ENCODE measurements around the gene STARD5.

The STARD5 gene

DNA sequence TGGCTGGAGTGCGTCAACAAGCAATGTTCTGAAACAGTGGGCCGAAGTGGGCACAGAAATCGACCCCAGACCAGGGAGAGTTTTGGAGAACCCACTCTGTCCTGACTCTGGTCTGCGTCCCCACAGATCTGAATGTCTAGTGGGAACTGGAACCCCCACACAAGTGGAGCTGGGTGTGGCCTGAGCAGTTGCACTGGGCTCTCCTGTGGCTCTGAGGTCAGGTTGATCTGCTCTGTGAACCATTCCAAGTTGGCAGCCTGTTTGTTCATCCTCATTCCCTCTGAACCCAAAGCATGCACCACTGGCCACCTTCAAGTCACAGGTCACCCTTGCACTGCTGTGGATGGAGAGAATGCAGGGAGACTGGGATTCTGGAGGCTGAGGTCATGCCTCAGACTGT, 60.5 kb downstream of the STARD5 start:
- in situ Hi-C loops (cut with HindIII; ENCODE audit: low sequenced_read_pairs) = loop anchor here (10.0 kb wide), 1 partner anchor 89 kb away; no protein-coding TSS in a partner anchor
- DNase-seq (ENCODE audit: low read depth) = no peak
- no peak overlapping the region for H3K4me3 ChIP-seq (ENCODE audit: low read depth, low read length)
- TF ChIP-seq, protein P1, sequence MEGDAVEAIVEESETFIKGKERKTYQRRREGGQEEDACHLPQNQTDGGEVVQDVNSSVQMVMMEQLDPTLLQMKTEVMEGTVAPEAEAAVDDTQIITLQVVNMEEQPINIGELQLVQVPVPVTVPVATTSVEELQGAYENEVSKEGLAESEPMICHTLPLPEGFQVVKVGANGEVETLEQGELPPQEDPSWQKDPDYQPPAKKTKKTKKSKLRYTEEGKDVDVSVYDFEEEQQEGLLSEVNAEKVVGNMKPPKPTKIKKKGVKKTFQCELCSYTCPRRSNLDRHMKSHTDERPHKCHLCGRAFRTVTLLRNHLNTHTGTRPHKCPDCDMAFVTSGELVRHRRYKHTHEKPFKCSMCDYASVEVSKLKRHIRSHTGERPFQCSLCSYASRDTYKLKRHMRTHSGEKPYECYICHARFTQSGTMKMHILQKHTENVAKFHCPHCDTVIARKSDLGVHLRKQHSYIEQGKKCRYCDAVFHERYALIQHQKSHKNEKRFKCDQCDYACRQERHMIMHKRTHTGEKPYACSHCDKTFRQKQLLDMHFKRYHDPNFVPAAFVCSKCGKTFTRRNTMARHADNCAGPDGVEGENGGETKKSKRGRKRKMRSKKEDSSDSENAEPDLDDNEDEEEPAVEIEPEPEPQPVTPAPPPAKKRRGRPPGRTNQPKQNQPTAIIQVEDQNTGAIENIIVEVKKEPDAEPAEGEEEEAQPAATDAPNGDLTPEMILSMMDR (IDR thresholded peaks at IDR 0.05; ENCODE audit: low read depth, low read length, missing control alignments) = no peak

- no peak for DNase-seq (ENCODE audit: low read depth)
- TF ChIP-seq, protein P1 (IDR thresholded peaks at IDR 0.05; ENCODE audit: low read depth, low read length, missing control alignments) = no peak
- in situ Hi-C loops (cut with HindIII; ENCODE audit: low sequenced_read_pairs) = loop anchor here (10.0 kb wide), 1 partner anchor 86 kb away; no protein-coding TSS in a partner anchor
- no peak overlapping the region for H3K4me3 ChIP-seq (ENCODE audit: low read depth, low read length)
Measured at GRCh38 chr15:81261172-81261811, 62.6 kb downstream of the STARD5 start.

DNA sequence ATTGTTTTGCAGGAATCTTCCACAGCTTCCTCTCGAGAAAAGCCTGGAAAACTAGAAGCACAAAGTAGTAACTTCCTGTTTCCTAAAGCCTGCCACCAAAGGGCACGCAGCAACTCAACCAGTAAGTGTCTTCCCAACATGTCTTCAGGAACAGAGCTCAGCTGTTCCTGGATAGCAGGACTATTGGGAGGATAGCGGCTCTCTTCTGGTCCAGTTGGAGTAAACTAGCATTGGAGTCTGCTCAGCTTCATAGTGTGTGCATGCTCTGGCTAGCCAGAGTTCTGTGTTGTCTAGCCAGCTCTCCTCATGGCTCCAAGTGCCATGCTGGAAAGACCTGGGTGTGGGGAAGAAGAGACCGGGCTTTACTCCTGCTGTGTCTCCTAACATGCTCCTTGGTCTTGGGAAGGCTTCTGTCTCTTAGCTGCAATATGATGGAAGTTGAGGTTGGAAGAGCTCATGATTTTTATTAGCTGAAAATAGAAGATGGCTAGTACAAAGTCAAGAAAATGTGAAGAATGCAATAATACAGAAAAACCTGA, 64.1 kb downstream of the STARD5 start:
- no peak overlapping the region for H3K4me3 ChIP-seq (ENCODE audit: low read depth, low read length)
- TF ChIP-seq, protein P1 (IDR thresholded peaks at IDR 0.05; ENCODE audit: low read depth, low read length, missing control alignments) = no peak
- in situ Hi-C loops (cut with HindIII; ENCODE audit: low sequenced_read_pairs) = loop anchor here (10.0 kb wide), 1 partner anchor 85 kb away; no protein-coding TSS in a partner anchor
- no peak for DNase-seq (ENCODE audit: low read depth)

All from astrocyte of the cerebellum (primary cell).